Muscle layer of colon (tissue), 2 donors: ENCODE results near the gene EXOC6B.
"Not testable (repeated sequence)": the region's sequence is repeated elsewhere in the genome, so short reads cannot be mapped to it uniquely, and the experiment has no call there.

ENCODE experiments used
- H3K27ac ChIP-seq: one replicate; pipeline ENCODE4 v1.7.0; 2013; ENCODE audit warnings: low read depth, mild to moderate bottlenecking, low read length, moderate library complexity
- H3K27me3 ChIP-seq, 2 donors: one replicate each; pipeline ENCODE4 v1.7.0; 2013; ENCODE audit warnings: low read length in 2 of 2, mild to moderate bottlenecking in 2 of 2; ENCODE audit not compliant: insufficient read depth in 2 of 2, control insufficient read depth in 1 of 2
- H3K36me3 ChIP-seq: one replicate; pipeline ENCODE4 v1.7.0; 2013; ENCODE audit warnings: mild to moderate bottlenecking, low read length; ENCODE audit not compliant: insufficient read depth
- H3K4me1 ChIP-seq: one replicate; pipeline ENCODE4 v1.7.0; 2013; ENCODE audit warnings: mild to moderate bottlenecking, low read length; ENCODE audit not compliant: insufficient read depth
- H3K4me3 ChIP-seq, 2 donors: one replicate each; pipeline ENCODE4 v1.7.0; 2013; ENCODE audit warnings: low read length in 2 of 2, low read depth in 1 of 2, mild to moderate bottlenecking in 1 of 2, moderate library complexity in 1 of 2
- H3K9ac ChIP-seq: one replicate; pipeline ENCODE4 v1.7.0; 2013; ENCODE audit warnings: low read length
- H3K9me3 ChIP-seq: one replicate; pipeline ENCODE4 v1.7.0; 2013; ENCODE audit warnings: mild to moderate bottlenecking, low read length
- donor health status: abdominal sarcoma.
- donor health status: Adenocarcinoma of cecum.

The EXOC6B gene

DNA sequence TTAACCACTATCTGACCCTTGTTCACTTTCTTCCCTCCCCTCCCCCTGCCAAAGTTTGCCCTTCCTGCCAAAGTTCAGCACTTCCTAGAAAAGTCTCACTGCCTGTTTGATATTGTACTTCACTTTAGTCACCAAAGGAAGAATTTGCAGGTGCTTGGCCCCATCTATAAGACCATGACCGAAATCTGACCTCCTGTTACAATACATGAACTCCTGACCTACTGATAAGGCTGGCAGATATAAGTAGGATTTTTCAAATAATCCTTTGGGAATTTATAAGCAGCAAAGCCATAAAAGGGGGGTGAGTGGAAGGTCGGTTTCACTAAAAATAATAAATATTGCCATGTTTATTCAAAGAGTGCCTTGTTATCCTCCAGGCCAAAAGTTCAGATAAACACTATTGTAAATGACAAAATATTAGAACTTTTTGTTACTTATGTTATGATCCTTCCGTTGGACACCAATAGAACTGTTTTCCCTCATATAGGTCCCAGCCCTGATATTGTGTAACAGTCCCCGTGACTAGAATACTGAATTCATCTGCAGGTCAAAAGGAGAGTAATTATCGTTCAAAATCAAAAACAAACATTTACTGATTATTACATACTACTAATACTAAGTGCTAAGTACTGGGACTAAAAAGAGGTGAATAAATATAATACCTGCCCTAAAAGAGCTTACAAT lies 277.6 kb downstream of the EXOC6B start:
- Histone ChIP-seq H3K9ac (no peak overlapping the region), H3K9me3 (no peaks in the 10 kb centered on the region), H3K4me1 (peaks cover 6% of the 10 kb centered on the region), H3K27me3 (no peaks in the 10 kb centered on the region), H3K36me3 (no peaks in the 10 kb centered on the region), H3K4me3 (no peak overlapping the region), H3K27ac (no peak overlapping the region)

DNA sequence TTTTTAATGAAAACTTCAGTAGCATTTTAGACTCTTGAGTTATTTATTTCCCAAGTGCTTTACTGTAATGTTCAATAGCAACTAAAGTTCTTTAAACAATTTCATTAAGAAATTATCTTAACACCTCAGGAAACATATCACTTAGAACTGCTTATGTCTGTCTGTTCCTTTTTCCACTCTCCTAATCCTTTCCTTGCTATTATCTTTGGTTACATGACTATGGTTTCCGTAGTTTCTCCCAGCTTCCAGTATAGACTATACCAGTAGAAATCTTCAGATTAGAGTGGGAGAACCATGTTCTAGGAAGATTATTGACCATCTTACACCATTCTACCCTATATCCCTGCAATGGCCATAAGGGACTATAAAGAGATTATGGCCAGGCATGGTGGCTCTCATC lies 280.0 kb downstream of the EXOC6B start:
- Histone ChIP-seq H3K36me3 (no peaks in the 10 kb centered on the region), H3K27me3 (no peaks in the 10 kb centered on the region), H3K27ac (no peak overlapping the region), H3K4me3 (no peak overlapping the region), H3K9ac (no peak overlapping the region), H3K4me1 (peaks cover 6% of the 10 kb centered on the region), H3K9me3 (no peaks in the 10 kb centered on the region)

DNA sequence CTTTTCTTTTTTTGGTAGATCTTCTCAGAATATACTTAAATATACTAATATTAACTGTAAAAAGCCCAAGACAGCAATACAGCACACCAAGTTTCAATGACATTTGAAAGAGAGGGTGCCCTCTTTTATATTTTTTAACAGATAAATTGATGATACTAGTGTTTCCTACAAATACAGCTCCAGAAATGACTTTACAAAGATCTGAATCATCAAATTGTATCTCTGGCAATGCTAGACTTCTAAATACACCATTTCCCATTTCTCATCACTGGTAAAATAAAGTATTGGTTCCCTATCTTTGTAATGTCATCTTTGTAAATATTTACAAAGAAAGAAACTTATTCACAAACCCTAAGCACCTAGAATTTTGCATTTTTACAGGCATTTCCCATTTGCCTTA lies 281.3 kb downstream of the EXOC6B start:
- Histone ChIP-seq H3K4me3 (no peak overlapping the region), H3K27ac (no peak overlapping the region), H3K27me3 (no peaks in the 10 kb centered on the region), H3K9ac (no peak overlapping the region), H3K4me1 (peaks cover 6% of the 10 kb centered on the region), H3K36me3 (no peaks in the 10 kb centered on the region), H3K9me3 (no peaks in the 10 kb centered on the region)

DNA sequence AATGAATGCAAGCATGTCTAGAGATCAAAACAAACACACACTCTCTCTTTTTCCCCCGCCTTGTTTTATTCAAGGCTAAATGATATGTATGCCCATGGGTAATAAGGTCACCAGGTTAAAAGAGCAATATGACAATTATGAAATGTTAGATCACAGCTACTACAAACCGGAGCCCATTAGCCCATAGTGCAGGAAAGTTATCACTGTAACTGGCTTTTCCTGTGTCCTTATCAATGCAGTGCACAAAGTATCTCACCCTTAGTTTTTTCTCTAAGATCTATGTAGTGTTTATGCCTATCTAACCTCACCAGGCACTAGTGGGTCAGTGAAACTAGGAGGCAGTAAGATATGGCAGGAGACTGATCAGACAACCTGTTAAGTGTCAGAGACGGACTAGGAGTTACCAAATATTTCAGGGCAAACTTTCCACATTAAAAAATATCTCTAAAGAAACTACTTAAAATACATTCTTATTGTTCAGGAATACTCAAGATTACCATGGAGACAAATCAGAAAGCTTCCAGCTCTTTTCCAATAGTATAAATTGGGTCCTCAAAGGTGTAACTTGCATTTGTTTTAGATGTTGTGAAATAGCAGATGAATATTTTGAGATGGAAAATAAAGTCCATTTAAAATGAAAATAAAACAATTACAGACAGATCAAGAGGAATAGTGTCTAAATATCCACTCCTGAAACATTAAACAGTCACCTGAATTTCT lies 282.2 kb downstream of the EXOC6B start:
- no peak overlapping the region for H3K27ac ChIP-seq
- no peaks in the 10 kb centered on the region for H3K36me3 ChIP-seq
- H3K9me3 ChIP-seq, result no peaks in the 10 kb centered on the region
- no peak overlapping the region for H3K4me3 ChIP-seq
- H3K27me3 ChIP-seq, result no peaks in the 10 kb centered on the region
- H3K4me1 ChIP-seq, result peaks cover 6% of the 10 kb centered on the region
- H3K9ac ChIP-seq, result no peak overlapping the region

DNA sequence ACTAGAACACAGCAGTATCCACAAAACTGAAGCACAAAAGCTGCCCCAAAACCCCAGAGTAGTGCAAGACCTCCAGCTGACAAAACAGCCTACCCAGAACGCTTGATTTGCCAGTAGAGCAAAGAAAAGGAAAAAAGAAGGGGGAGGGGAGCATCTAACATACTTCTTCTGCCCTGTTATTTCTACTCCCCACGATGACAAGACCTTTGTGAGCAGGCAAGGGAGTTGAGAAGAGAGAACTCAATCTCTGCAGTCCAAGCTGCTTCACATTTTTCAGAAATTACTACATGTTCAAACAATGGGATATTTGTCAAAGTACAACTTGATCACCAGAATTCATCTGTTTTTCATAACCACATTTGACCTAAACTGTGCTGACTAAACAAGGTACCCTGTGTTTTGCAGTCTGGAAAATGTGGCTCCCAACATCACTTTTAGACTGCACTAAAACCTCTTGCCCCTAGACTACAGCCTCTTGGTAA lies 286.7 kb downstream of the EXOC6B start:
- Histone ChIP-seq H3K36me3 (no peaks in the 10 kb centered on the region), H3K27me3 (no peaks in the 10 kb centered on the region), H3K4me1 (no peaks in the 10 kb centered on the region), H3K9me3 (no peaks in the 10 kb centered on the region), H3K9ac (no peak overlapping the region), H3K4me3 (no peak overlapping the region), H3K27ac (no peak overlapping the region)

DNA sequence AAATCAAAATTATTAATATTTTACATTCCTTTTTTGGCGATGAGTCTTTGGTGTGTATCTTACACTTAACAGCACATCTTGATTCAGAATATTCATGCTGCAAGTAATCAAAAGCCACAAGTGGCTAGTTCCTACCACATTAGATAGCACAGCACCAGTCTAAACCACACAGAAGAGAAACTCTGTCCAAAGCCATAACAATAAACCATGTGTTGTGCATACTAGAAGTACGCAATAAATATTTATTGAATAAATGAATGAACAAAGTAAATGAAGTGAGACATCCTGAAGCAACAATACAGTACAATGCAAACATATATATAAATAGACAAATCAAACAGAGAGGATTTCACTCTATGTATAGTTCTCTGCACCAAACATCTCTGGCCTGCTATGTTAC lies 287.3 kb downstream of the EXOC6B start:
- no peaks in the 10 kb centered on the region for H3K36me3 ChIP-seq
- H3K9me3 ChIP-seq, result no peaks in the 10 kb centered on the region
- no peaks in the 10 kb centered on the region for H3K4me1 ChIP-seq
- H3K9ac ChIP-seq, result no peak overlapping the region
- no peak overlapping the region for H3K27ac ChIP-seq
- H3K27me3 ChIP-seq, result no peaks in the 10 kb centered on the region
- no peak overlapping the region for H3K4me3 ChIP-seq

DNA sequence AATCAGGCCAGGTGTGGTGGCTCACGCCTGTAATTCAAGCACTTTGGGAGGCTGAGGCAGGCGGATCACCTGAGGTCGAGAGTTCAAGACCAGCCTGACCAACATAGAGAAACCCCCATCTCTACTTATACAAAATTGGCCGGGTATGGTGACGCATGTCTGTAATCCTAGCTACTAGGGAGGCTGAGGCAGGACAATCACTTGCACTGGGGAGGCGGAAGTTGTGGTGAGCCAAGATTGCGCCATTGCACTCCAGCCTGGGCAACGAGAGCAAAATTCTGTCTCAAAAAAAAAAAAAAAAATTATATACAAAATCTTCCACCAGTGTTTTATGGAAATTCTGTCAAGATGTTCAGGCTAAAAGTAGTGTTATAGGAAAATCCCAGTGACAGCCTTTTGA lies 290.2 kb downstream of the EXOC6B start:
- not testable (repeated sequence) for H3K27me3 ChIP-seq, H3K36me3 ChIP-seq, H3K4me3 ChIP-seq, H3K27ac ChIP-seq, H3K4me1 ChIP-seq, H3K9me3 ChIP-seq, H3K9ac ChIP-seq

DNA sequence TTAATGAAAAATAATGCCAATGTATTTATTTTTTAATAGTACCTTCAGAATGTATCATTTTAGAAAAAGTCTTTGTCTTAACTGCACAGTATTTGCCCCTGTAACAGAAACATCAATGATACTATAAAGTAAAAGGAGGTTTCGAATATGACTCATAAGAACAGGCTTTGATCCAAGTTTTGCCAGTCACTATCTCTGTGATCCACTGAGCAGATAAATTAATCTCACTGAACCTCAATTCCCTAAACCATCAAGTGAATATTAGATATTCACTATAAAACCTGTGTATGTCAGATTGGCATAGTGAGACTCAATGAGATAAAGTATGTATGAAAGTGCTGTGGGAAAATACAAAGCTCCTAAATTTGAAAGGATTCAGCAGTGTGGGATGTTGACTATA lies 292.1 kb downstream of the EXOC6B start:
- Histone ChIP-seq H3K27me3 (no peaks in the 10 kb centered on the region), H3K4me1 (no peaks in the 10 kb centered on the region), H3K36me3 (no peaks in the 10 kb centered on the region), H3K27ac (no peak overlapping the region), H3K9ac (no peak overlapping the region), H3K4me3 (no peak overlapping the region), H3K9me3 (no peaks in the 10 kb centered on the region)

DNA sequence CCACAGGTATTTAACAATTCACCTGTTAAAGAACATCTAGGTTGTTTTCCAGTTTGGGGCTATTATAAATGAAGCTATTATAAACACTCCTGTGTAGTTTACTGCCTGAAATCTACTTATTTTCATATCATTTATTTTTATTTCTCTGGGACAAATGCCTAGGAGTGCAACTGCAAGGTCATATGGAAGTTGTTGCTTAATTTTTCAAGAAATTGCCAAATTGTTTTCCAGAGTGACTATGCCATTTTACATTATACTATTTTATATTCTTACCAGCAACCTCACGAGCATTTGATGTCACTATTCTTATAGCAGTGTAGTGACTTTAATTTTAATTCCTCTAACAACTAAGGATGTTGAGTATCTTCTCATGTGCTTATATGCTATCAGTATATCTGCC lies 298.4 kb downstream of the EXOC6B start:
- no peaks in the 10 kb centered on the region for H3K9me3 ChIP-seq
- no peaks in the 10 kb centered on the region for H3K4me1 ChIP-seq
- H3K4me3 ChIP-seq, result no peak overlapping the region
- H3K27ac ChIP-seq, result no peak overlapping the region
- H3K27me3 ChIP-seq, result no peaks in the 10 kb centered on the region
- H3K9ac ChIP-seq, result no peak overlapping the region
- no peaks in the 10 kb centered on the region for H3K36me3 ChIP-seq

DNA sequence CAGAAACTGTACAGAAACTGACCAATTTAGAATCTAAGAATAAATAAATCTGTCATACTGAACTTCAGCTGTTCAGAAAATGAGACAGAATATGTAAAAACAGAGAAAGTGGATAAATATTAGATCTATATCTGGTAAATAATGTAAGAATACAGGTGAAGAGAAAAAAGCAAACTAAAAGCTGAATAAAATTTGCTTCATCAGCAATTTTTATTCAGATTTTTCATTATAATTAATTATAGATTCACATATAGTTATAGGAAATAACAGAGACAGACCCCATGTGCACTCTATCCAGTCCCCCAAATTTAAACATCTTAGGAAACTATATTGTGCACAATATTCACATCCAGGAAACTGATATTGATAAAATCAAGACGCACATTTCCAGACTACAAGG lies 299.2 kb downstream of the EXOC6B start:
- Histone ChIP-seq H3K27ac (no peak overlapping the region), H3K36me3 (no peaks in the 10 kb centered on the region), H3K4me3 (no peak overlapping the region), H3K27me3 (no peaks in the 10 kb centered on the region), H3K9ac (no peak overlapping the region), H3K4me1 (no peaks in the 10 kb centered on the region), H3K9me3 (no peaks in the 10 kb centered on the region)

DNA sequence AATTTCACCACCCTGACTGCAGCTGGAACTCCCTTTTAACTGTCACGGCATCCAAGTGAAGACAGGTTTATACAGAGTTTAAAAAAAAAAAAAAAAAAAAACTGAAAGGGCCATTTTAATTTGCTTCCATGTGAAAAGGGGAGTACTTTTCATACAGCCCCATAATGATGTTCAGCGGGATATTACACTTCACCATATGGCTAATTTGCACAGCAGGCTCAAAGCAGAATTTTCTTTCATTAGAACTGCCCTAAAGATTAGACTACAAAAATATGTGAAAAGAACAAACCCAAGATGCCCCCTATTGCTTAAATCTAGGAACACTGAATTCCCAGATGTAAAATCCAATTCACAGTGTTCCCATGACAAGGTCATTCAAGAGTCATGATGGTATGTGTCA lies 301.8 kb downstream of the EXOC6B start:
- H3K9ac ChIP-seq, result no peak overlapping the region
- H3K27ac ChIP-seq, result no peak overlapping the region
- no peaks in the 10 kb centered on the region for H3K4me1 ChIP-seq
- no peak overlapping the region for H3K4me3 ChIP-seq
- no peaks in the 10 kb centered on the region for H3K27me3 ChIP-seq
- no peaks in the 10 kb centered on the region for H3K9me3 ChIP-seq
- no peaks in the 10 kb centered on the region for H3K36me3 ChIP-seq

DNA sequence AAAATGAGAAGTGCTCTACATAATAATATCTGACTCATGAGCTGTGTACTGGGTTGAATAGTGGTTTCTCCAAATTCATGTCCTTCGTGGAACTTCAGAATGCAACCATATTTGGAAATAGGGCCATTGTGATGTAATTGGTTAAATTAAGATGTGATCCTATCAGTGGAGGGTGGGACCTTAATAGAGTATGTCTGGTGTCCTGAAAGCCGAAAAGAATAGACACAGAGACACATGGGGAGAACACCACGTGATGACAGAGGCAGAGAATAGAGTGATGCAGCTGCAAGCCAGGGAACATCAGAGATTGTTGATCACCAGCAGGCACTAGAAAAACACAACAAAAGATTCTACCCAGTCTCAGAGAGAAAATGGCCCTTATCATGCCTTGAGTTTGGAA lies 310.1 kb downstream of the EXOC6B start:
- Histone ChIP-seq H3K27me3 (no peaks in the 10 kb centered on the region), H3K27ac (no peak overlapping the region), H3K9me3 (no peaks in the 10 kb centered on the region), H3K36me3 (no peaks in the 10 kb centered on the region), H3K4me1 (no peaks in the 10 kb centered on the region), H3K9ac (no peak overlapping the region), H3K4me3 (no peak overlapping the region)
